Esophagus squamous epithelium (tissue), 4 donors: ENCODE measurements around the gene CALML5.

Experiments used
- CTCF ChIP-seq, 6 experiments: fragments of 450-650 bp in 4 of 6; fragments of 200-600 bp in 2 of 6; sonication (generic) in 2 of 6; IDR thresholded peaks; one replicate each; pipeline ENCODE4 v1.5.1; 2016 to 2019; ENCODE audit warnings: antibody characterized with exemption in 6 of 6, mild to moderate bottlenecking in 4 of 6, moderate library complexity in 4 of 6
- POLR2A ChIP-seq, 4 donors: fragments of 450-650 bp; IDR thresholded peaks; one replicate each; pipeline ENCODE4 v1.6.1; 2017; ENCODE audit warnings: antibody characterized with exemption in 4 of 4, mild to moderate bottlenecking in 4 of 4, moderate library complexity in 3 of 4

GRCh38 chr10:5545778-5546710, 46.7 kb upstream of the CALML5 start:
- TF ChIP-seq CTCF (IDR thresholded peaks at IDR 0.05) (no peak), POLR2A (IDR thresholded peaks at IDR 0.05) (no peak)
